GM19468 (cell line): ENCODE results near the gene EIPR1.
A peak's percentile ranks its signal among the peaks of the same experiment; 100 is the strongest.

Experiments
- ATAC-seq: cut with Tn5 transposase; IDR thresholded peaks from one replicate; pipeline ENCODE4 v1.9.1; 2021; ENCODE audit warnings: mild to moderate bottlenecking, moderate library complexity, moderate number of reproducible peaks; ENCODE audit not compliant: unreplicated experiment; ENCODE audit errors: extremely low read depth

The EIPR1 gene

GRCh38 chr2:3377612-3378432, at the start of gene EIPR1:
Gene EIPR1 (minus strand): TSS chr2:3377818. CDS start chr2:3377689, 129 bp downstream.
- peak; percentile 88 for ATAC-seq

- ATAC-seq = peak; percentile 50
Observed at GRCh38 chr2:3427272-3427671, 49.7 kb upstream of the EIPR1 start.

- ATAC-seq = no peak
Observed at GRCh38 chr2:3426615-3427014, 49.0 kb upstream of the EIPR1 start.

GRCh38 chr2:3424171-3424795, 46.7 kb upstream of the EIPR1 start:
- ATAC-seq = no peak

- ATAC-seq = no peak
Observed at GRCh38 chr2:3423492-3424170, 46.0 kb upstream of the EIPR1 start.

GRCh38 chr2:3422161-3422779, 44.7 kb upstream of the EIPR1 start:
- ATAC-seq = no peak

GRCh38 chr2:3421580-3421979, 44.0 kb upstream of the EIPR1 start:
- no peak for ATAC-seq

- no peak for ATAC-seq
Observed at GRCh38 chr2:3420769-3421397, 43.3 kb upstream of the EIPR1 start.

- ATAC-seq = no peak
Observed at GRCh38 chr2:3420076-3420768, 42.6 kb upstream of the EIPR1 start.

GRCh38 chr2:3418766-3419404, 41.3 kb upstream of the EIPR1 start:
- ATAC-seq = no peak

GRCh38 chr2:3414133-3414860, 36.7 kb upstream of the EIPR1 start:
- no peak for ATAC-seq

GRCh38 chr2:3413697-3414096, 36.1 kb upstream of the EIPR1 start:
- ATAC-seq = no peak

GRCh38 chr2:3411103-3411502, 33.5 kb upstream of the EIPR1 start:
- ATAC-seq = no peak

GRCh38 chr2:3409627-3410170, 32.1 kb upstream of the EIPR1 start:
- no peak for ATAC-seq

- no peak for ATAC-seq
Observed at GRCh38 chr2:3408781-3409180, 31.2 kb upstream of the EIPR1 start.

- ATAC-seq = no peak
Observed at GRCh38 chr2:3406501-3406900, 28.9 kb upstream of the EIPR1 start.

GRCh38 chr2:3405876-3406275, 28.3 kb upstream of the EIPR1 start:
- no peak for ATAC-seq

- ATAC-seq = no peak
Observed at GRCh38 chr2:3405307-3405706, 27.7 kb upstream of the EIPR1 start.
